ENCODE measurements around the gene COL23A1.

The COL23A1 gene

DNA sequence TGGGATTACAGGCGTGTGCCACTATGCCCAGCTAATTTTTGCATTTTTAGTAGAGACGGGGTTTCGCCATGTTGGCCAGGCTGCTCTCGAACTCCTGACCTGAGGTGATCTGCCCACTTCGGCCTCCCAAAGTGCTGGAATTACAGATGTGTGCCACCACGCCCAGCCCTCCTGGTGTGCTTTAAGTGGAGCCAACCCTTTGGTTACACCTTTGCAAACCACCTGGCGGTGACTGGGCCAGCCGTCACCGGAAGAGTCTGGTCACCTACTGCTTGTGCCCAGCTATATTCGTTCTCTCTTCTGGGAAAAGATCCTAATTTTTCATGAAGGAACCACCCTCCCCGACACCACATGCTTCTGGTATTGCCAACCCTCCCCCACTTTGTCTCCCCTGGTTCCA lies 35.9 kb downstream of the COL23A1 start:
- no peak for DNase-seq

DNA sequence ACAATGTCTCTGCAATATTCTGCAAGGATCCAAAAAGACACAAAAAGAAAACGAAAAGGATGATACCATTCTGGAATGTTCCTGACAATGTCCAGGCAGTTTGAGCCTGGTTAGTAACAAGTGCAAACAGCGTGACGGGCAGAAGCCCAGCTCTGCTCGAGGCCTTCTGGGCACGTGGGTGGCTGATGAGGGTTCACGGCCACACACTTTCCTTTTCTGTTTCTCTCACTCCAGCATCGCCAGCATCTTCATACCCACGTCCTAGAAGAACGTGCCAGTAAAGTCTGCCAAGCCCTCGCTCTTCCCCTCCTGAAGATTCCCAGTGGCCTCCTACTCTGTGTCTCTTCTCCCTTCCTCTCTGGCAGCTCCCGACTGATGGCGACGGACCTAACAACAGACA lies 36.7 kb downstream of the COL23A1 start:
- no peak for DNase-seq

DNA sequence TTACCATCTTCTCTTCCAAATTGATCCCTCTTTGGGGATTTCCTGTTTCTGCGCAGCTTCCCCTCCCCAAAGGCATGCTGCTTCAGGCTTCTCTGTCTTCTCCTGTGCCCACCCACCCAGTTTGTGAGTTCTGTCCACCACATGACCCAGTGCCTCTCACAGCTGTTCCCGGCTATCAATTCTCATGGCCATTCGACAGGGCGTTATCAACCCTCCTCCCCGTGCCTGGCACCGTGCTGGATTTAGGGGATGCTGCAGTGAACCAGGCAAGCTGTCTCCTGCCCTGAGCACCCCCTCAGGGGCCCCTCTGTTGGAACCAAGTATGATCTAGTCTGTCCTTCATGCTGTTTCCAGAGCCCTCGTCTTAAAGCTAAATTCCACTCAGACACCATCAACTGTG lies 38.7 kb downstream of the COL23A1 start:
- no peak for DNase-seq

DNA sequence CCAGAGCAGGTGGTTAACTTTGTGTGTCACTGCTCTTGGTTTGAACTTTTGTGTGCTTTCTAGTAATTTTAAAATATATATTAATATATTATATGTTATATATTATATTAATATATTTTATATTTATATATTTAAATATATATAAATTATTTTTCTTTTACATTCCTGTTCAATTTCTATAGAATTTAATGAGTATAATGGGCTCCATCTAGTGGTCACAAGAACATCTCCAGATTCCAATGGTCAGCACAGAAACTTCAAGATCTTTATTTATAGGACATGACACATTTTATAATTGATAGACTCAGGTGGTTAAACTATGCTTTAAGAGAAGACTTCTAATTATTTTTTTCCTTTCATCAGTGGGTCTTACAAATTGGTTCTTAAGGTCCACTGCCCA lies 39.1 kb downstream of the COL23A1 start:
- peak; percentile 28 for DNase-seq

DNA sequence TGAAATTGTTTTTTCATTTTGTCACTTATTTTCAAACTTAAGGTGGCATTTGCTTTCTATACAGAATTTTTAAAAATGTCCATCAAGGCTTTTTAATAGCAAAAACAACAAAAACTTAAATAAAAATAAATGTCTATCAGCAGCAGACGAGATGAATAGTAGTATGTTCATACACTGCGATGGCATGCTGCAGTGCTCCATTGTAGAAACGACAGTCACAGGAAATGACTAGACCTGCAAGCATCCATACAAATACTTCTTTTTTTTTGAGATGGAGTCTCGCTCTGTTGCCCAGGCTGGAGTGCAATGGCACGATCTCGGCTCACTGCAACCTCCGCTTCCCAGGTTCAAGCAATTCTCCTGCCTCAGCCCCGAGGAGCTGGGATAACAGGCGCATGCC lies 41.4 kb downstream of the COL23A1 start:
- DNase-seq: peak; percentile 38

DNA sequence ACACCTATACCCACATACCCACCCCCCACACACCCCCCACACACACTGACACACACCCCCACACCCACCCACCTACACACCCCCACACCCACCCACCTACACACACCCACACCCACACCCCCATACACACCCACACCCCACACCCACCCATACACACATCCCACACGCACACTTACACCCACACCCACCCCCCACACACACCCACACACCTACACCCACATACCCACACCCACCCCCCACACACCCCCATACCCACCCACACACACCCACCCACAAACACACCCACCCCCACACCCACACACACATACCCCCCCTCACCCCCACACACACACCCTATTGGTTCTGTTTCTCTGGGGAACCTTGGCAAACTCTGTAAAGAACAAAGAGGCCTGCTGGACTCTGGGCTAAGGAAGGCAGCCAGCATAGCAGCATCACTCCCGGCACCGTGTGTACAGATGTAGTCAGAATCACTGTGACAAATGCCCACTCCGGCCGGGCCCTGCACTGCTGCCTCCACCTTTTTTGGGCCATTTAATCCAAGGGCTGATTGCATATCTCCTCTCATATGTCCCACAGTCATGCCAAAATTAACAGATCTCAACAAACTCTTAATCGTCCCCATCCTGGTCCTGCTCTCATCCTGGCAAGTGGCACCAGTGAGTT lies 42.3 kb downstream of the COL23A1 start:
- no peak for DNase-seq

DNA sequence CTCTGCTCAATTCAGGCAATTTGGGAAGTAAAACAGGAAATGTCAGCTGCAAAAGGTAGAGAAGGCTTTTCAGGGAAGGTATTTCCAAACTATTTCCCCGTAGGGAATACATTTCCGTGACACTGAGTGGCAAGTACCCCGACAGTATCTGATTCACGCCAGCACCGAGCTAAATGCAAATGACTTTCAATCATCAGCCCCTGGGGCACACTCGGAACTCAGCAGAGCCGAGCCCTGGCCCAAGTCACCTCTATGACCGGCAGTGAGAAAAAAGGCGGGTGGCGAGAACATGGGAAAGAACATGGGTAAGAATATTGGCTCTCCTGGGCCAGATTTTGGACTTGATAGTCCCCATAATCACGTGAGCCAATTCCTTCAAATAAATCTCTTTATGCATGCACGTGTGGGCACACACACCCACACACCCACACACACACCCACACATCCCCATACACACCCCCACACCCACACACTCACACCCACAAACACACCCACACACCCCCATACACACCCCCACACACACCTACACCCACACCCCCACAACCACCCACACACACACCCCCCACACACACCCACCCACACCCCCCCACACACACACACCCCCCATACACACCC lies 43.0 kb downstream of the COL23A1 start:
- DNase-seq: no peak

DNA sequence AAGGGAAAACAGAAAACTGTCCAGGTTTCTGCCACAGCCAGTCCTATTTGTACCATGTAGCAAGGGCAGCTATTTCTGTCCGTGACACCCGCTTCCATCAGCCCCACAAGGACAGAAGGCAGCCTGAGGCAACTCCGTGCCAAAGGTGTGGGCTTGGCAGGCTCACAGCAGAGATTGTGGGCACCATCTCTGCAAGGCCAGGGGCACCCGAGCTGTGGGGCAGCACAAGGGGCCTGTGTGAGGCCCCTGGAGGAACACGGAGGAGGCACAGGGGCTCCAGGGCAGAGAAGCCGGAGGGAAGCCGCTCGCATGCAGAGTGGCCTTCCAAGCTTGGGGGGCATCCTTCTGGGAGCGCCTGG lies 43.5 kb downstream of the COL23A1 start:
- no peak for DNase-seq

DNA sequence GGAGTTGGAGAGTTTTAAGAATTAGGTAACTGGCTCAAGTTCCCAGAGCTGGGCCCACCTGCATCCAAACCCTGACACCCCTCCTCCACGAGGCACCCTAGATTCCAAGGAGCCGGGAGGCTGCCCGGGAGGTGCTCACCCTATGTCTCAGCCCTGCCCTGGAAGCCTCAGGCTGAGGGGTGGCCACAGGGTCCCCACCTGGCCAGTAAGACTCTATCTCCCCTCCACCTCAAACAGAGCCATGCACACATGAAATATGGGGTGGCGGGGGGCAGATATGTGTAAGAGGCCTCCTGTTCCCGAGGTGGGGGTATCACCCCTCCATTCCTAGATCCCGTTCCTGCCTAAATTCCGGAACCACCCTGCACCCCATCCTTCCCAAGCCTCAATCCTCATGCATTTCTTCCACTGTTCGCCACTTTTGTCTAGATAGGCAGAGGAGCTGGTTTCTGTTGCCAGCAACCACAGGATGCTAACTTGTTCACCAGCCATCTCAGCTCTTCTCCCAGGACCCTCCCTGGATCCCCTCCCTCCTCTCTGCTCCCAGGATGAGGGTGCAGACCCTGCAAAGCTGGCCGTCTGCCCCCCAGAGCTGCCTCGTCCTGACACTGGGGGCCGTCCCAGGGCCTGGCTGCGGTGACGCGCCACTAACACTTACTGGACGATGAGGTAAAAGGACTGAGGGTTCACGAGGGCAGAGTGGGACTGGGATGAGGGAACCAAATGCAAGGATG lies 44.1 kb downstream of the COL23A1 start:
- no peak for DNase-seq

DNA sequence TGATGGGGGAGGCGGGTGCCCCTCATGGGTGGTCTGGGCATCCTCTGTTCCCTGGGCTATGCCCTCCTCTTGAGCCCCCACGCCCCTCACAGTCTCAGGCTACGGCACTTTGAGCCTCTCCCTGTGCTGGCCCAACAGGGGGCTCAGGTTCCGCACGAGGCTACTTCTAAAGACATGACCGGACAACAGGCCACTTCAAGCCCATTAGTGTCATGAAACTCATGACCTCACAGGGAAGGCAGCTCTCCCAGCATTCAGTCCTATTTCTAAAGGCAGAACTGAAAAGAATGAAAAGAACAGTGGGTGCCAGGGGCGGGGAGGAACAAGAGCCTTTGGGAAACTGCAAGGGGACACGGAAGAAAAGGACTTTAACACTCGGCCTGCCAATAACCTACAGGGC lies 45.0 kb downstream of the COL23A1 start:
- no peak for DNase-seq

DNA sequence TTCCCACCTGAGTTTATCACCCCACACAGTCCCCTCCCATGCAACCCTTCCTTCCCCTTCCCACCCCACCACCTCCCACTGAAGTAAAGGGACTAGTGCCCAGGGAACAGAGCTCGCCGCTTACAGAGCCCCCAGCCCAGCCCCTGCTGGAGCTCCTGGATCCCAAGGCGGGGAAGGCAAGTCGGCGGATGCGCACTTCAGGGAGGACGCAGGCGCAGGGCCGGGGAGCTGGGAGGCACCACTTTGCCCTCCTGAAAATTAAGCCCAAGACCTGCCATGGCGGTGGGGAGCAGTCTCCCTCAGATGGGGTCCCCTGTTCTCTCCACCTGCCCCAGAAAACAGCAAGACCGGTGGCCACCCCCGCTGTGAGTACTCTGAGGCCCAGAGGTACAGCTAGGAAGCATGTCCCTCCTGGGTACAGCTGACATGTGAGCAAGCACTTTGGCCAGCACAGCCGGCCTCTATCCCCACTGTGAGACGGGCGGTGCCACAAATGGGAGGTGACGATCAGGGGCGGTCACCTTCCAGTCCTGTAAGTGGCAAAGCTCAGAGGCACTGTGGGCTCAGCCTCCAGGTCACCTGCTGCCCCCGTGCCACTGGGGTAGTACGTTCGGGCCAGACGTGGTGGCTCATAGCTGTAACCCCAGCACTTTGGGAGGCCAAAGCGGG lies 45.9 kb downstream of the COL23A1 start:
- DNase-seq: no peak

DNA sequence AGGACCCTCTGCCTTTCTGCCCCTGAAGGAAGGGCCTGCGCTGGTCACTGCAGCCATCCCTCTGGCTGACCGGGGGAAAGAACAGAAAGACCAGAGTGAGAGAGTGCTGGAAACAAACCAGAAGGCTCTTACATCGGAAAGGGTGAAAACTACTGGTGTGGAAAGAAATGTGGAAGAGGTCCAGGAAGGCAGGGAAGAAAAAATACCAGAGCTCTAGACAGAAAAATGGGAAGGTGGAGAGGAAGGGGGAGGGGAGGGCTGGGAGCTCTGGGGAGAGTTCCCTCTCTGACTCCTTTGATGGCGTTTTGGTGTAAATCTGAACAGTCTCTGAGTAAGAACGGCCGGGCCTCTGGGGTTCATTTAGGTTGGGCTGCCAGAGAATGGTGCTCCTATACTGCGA lies 47.7 kb downstream of the COL23A1 start:
- peak; percentile 71 for DNase-seq

DNA sequence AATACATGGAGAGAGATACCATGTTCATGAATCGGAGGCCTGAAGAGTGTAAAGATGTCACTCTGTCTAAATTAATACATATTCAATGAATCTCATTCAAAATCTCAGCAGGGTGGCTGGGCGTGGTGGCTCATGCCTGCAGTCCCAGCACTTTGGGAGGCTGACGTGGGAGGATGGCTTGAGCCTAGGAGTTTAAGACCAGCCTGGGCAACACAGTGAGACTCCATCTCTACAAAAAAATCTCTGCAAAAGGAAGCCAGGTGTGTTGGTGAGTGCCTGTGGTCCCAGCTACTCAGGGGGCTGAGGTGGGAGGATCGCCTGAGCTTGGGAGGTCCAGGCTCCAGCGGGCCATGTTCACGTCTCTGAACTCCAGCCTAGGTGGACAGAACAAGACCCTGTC lies 49.7 kb downstream of the COL23A1 start:
- DNase-seq: no peak

DNA sequence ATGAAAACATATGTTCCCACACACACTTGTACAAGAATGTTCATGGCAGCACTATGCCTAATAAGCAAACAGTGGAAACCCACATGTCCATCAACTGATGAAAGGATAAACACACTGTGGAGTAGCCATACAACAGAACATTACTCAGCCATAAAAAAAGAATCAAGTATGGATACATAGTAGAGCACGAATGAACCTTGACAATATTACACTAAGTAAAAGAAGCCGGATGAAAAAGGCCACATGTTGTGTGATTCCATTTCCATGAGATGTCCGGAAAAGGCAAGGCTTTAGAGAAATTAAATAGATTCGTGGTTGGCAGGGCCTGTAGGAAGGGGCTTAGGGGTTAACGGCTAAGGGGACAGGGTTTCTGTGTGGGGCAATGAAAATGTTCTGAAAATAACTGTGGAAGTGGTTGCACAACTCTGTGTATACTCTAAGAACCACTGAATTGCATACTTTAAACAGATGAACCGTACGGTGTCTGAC lies 51.4 kb downstream of the COL23A1 start:
- DNase-seq: peak; percentile 38

DNA sequence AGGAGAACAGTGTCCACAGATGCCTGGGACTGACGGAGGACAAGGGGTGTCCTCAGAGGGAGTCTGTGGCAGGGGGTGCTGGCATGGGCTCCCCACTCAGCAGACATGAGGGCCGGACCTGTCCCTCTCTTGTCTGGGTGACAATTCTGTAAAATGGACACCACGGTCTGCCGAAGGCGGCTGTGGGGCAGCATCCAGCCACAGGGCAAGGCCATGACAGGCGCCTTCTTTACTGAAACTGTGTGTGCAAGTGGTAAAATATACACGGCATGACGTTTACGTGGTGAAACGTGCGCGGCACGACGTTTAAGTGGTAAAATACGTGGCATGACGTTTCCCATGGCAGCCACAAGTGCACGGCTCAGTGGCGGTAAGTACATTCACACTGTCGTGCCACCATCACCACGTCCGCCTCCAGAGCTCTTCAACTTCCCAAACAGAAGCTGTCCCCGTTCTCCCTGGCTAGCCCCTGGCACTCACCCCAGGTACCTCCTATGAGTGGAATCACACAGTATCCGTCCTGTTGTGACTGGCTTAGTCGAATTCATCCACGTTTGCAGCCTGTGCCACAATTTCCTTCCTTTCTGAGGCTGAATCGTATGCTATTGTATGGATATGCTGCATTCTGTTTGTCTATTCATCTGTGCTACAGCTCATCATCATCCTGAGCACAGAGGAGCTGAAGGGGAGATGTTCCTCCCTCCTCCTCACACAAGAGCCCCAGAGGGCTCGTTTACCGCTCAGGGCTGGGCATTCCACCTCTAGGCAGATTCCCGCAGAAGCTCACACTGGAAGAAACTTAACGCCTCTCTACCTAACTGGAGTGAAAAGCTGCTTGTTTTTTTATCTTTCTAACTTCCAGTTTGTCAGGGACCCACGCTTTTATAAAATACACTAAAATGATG lies 52.5 kb downstream of the COL23A1 start:
- no peak for DNase-seq

DNA sequence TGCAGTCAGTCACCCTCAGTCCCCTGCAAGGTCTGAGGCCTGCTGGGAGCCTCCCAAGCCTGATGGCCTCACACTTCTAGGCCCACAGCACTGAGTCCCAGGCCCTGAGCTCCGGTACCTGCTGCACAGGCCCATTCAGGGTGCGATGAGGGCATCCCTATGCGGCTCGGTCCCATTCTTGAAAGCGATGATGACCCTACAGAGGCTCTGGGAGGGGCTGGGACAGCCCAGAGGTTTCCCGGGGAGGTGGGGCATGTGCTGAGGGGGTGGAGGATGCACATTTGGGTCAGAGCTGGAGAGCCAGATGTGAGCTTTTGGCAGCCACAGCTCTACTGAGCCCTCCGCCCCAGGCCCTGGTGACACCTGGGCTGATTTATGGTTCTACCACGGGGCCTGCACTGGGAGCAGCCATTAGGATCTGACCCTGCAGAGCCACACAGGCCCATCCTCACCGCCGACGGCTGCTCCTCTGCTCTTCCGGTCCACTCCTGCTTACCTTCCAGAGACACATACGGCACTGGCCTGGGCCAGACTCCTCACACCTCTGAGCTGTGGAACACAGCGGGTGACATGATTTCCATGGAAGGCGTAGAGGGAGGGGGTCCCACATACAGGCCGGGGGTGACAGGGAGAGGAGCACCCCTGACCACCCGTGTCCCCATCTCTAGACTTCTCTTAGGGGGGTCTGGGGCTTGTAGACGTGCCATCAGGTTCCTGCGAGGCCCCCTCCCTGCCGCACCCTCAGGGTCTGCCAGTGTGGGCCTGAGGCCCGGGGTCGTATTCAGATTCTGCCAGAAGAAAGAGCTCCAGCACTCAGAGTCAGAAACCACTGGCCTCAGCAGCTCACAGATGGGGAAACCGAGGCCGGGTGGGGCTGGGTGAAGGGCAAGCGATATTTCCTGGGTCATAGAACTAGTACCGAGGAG lies 53.4 kb downstream of the COL23A1 start:
- DNase-seq: no peak

DNA sequence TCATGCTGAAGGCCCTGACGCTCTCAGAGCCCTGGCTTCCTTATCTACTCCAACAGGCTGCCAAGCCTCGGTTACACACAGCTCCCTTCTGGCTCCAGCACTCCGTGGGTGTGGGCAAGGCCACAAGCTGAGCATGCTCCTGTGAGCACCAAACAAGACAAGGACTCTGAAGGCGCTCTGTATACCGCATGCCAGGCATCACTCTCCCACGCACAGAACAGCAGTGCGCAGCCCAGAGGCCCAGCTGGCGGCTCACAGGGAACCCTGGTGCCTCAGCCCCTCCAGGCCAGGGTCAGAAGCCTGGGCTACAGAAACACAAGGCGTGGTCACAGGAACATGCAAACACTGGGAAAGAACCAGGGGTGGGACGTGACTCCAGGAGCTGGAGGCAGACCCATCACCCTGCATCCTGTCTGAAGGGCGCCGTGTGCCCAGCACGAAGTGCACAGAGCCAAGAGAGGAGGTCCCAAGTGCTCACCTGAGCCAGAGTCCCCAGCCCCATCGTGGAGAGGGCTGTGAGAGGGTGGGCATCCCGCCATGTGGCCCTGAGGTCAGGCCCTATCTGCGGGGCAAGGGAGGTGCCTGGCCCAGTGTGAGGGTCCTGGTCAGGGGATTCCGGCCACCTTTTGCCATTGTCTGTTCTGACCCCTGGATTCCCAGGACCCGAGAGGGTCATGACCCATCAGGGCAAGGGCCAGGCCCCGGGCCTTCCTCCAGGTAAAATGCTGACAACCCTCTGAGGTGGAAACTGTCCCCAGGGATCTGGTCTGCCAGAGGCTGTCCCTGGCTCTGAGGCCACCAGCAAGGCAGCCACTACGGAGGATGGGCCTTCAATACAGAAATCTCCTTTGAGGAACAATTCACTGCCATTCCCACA lies 54.7 kb downstream of the COL23A1 start:
- DNase-seq: no peak

DNA sequence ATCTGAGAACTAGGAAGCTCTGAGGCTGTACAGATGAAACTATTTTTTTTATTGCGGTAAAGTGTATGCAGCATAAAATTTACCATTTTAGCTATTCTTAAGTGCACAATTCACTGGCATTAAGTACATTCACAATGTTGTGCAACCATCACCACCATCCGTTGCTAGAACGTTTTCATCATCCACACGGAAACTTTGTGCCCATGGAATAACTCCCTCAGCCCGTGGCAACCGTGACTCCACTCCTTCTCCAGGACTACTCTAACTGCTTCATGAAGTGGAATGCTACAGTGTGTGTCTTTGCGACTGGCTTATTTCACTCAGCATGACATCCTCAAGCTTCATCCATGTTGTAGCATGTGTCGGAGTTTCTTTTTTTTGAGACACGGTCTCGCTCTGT lies 57.1 kb downstream of the COL23A1 start:
- DNase-seq: no peak

DNA sequence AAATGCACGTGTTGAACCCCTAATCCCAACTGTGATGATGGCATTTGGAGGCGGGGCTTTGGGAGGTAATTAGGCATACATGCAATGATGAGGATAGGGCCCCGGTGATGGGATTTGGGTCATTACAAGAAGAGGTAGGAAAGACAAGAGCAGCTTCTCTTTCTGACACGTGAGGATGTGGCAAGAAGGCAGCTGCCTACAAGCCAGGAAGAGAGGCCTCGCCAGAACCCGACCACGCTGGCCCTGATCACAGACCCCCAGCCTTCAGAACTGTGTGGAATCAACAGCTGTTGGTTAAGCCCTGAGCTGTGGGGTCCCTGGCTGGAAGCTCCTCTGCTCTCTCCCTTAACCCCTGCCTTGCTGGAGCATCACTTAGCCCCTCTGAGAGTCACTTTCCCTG lies 57.5 kb downstream of the COL23A1 start:
- DNase-seq: no peak

DNA sequence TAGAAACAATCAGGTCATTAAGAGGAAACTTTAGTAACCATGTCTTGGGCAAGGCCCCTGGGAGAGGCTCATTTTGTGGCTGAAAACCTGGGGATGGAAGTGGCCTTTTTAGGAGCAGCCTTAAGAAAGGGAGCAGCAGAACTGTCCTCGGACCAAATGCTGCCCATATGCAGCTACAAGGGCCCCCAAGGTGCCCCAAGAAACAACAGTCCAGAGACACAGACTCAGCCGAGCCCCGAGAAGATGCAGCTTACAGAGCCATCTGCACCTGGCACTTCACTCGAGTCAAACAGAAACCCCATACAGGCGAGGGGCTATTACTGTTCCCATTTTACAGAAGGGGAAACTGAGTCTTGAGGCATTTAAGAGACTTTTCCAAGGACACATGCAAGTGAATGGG lies 58.0 kb downstream of the COL23A1 start:
- no peak for DNase-seq

Data from fibroblast of skin of abdomen (primary cell).